Stimulated activated CD8-positive, alpha-beta memory T cell treated with anti-CD3 and anti-CD28 coated beads, Interleukin-12 subunit alpha, Interleukin-12 subunit beta, amount 100 ng/mL, for 24 hours (primary cell): ENCODE results near the gene CDK14.
"Not testable (repeated sequence)": the region's sequence is repeated elsewhere in the genome, so short reads cannot be mapped to it uniquely, and the experiment has no call there.

ENCODE experiments used
- DNase-seq: peaks from one replicate; pipeline ENCODE4 v3.0.0-alpha.2; 2020; ENCODE audit errors: extremely low read depth

CDK14 gene

GRCh38 chr7:90752051-90752450, 155.9 kb downstream of the CDK14 start:
- no peak for DNase-seq

- no peak for DNase-seq
Observed at GRCh38 chr7:90755041-90755440, 158.9 kb downstream of the CDK14 start.

- DNase-seq = no peak
Observed at GRCh38 chr7:90756366-90756765, 160.2 kb downstream of the CDK14 start.

- not testable (repeated sequence) for DNase-seq
Observed at GRCh38 chr7:90757565-90757950, 161.4 kb downstream of the CDK14 start.

GRCh38 chr7:90758933-90759562, 162.9 kb downstream of the CDK14 start:
- DNase-seq = no peak

- no peak for DNase-seq
Observed at GRCh38 chr7:90759710-90760109, 163.6 kb downstream of the CDK14 start.

- DNase-seq = no peak
Observed at GRCh38 chr7:90760892-90761291, 164.8 kb downstream of the CDK14 start.

GRCh38 chr7:90761584-90761983, 165.5 kb downstream of the CDK14 start:
- DNase-seq = no peak

GRCh38 chr7:90763108-90763507, 167.0 kb downstream of the CDK14 start:
- DNase-seq = no peak

- DNase-seq = no peak
Observed at GRCh38 chr7:90764848-90765570, 168.9 kb downstream of the CDK14 start.

- no peak for DNase-seq
Observed at GRCh38 chr7:90766814-90767564, 170.9 kb downstream of the CDK14 start.

- no peak for DNase-seq
Observed at GRCh38 chr7:90768301-90768700, 172.2 kb downstream of the CDK14 start.

- no peak for DNase-seq
Observed at GRCh38 chr7:90769036-90769435, 172.9 kb downstream of the CDK14 start.

- not testable (repeated sequence) for DNase-seq
Observed at GRCh38 chr7:90769566-90769965, 173.4 kb downstream of the CDK14 start.

GRCh38 chr7:90771281-90771680, 175.2 kb downstream of the CDK14 start:
- DNase-seq = no peak

GRCh38 chr7:90772410-90772809, 176.3 kb downstream of the CDK14 start:
- no peak for DNase-seq

GRCh38 chr7:90773269-90773668, 177.1 kb downstream of the CDK14 start:
- no peak for DNase-seq

- DNase-seq = no peak
Observed at GRCh38 chr7:90774706-90775105, 178.6 kb downstream of the CDK14 start.

GRCh38 chr7:90775383-90775965, 179.4 kb downstream of the CDK14 start:
- no peak for DNase-seq

GRCh38 chr7:90777041-90777440, 180.9 kb downstream of the CDK14 start:
- no peak for DNase-seq

- DNase-seq = no peak
Observed at GRCh38 chr7:90777465-90777864, 181.3 kb downstream of the CDK14 start.

- DNase-seq = no peak
Observed at GRCh38 chr7:90777886-90778285, 181.8 kb downstream of the CDK14 start.
